HT1080 (cell line): Measurements from ENCODE around the gene NTSR1. TPM values are rescaled to one million over a fixed set of nuclear protein-coding genes. Genes with fewer than 3 reads are reported as not detected.

ENCODE experiments used
- DNase-seq: peaks from one replicate; pipeline ENCODE4 v3.0.0-alpha.2; 2015; ENCODE audit warnings: low read depth
- total RNA-seq: library from RNA; depleted of rRNA; stranded (reverse); fragments of >200 nt; shearing (Covaris generic); gene quantifications from 2 replicates; pipeline ENCODE4 v1.2.3, GENCODE V29; 2014

The NTSR1 gene
- total RNA-seq, 1 experiment from 2014 or later, result 0.19 TPM

DNA sequence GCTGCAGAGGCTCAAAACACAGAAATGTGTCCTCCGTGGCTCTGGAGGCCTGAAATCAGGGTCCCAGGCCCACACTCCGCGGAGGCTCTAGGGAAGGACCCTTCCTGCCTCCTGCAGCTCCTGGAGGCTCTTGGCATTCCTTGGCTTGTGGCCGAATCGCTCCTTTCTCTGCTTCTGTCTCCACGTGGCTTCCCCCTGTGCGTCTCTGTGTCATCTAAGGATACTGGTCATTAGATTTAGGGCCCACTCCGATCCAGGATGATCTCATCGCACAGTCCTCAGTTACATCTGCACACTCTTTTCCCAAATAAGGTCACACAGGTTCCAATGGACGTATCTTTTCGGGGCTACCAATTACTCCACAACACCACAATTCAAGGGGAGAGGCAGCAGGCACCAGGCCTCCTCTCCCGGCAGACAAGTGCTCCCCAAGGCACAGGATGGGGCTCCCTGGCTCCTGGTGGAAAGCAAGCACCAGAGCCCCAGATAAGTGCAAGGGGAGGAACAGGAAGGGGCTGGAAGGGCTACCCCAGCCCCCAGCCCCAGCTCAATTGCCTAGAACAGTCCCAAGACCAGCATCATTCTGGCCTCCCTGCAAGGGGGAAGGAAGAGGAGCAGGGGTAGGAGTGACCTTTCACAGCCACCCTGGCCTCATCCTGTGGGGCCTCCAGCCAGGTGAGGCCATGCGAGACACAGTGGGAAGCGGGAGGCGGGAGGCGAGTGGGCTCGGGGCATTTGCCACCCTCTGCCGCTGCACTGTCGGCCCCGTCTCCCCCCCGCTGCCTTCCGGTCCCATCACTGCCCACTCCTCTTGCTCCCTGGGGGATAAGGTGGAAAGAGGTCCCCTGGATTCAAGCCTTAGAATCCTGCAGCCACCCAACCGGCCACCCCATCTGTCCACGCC is 16.3 kb downstream of the NTSR1 start:
- DNase-seq, result no peak

DNA sequence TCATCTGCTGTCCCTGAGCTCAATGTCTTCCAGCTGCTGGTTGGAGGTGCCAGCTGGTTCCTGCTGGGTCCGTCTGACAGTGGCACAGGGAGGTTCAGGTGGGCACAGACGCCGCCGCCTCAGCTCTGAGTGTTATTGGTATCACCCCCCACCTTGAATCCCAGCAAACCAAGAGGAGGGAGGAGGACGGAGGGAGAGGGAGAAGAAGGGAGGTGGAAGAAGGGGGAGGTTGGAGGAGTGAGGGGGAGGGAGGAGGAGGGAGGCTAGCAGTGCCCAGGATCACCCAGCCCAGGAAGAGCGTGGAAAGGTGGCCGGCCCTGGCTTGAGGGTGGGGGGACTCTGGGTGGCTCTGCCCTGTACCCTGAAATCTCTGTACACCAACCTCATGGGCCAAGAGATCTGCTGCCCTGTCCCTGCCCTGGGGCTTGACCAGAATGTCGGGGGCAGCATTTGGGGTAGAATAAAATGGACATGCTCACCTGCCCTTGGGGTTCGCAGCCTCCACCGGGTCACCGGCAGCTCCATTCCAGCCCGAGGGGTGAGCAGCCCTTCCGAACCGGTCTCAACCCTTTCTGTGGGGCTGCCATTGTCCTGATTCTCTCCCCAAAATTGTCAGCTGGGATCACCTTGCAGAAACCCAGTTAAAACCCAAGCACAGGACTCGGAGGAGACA is 17.1 kb downstream of the NTSR1 start:
- no peak for DNase-seq

DNA sequence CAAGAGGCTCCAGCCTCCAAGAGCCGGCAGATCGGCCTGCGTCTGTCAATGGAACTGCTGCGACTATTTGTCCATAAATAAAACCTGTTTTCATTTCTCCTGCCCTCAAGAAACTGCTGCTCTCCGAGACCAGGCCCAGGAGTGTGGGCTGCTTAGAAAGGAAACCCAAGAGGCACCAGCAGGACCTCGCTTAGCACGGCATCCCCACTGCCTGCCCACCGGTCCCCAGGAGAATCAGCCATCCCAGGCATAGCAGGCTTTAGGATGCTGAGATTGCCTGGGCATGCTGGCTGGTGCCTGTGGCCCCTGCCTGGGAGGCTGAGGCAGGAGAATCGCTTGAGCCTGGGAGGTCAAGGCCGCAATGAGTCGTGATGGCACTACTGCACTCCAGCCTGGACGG is 17.6 kb downstream of the NTSR1 start:
- no peak for DNase-seq

DNA sequence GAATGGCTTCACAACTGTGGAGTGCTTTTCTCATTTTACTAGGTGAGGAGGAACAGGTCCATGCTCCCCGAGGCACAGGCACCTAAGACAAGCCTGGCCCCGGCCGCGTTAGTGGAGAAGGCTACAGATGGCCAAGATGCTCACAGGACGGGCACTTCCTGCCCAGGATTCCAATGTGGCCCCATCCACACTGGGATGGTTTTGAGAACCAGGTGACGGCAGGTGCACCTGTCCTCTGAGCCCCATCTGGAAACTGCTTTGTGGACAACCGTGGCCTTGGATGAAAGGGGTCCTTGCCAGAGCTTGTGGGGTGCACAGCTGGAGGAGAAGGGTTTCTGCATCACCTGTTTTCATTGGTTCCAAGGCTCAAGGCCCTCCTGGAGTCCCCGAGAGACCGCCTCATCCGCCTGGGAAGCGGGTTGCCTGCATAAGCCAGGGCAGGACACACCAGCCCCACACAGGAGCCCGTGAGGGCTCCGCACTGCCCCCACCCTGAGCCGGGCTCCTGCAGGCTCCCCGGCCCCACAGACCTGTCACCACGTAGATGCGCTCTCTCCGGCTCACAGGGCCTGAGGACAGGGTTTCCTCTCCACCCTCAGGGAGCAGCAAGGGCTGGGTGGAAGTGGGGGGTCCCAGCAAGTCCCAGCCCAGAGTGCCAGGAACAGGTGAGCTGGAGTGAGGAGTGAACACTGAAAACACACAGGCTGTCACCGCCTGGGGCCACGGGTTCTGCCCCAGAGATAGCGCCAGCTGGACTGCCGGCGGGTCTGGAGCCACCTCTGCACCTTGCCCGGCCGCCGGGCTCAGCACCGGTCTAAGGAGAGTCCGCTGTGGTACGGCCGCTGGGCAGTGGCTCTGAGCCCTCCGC is 18.3 kb downstream of the NTSR1 start:
- no peak for DNase-seq

DNA sequence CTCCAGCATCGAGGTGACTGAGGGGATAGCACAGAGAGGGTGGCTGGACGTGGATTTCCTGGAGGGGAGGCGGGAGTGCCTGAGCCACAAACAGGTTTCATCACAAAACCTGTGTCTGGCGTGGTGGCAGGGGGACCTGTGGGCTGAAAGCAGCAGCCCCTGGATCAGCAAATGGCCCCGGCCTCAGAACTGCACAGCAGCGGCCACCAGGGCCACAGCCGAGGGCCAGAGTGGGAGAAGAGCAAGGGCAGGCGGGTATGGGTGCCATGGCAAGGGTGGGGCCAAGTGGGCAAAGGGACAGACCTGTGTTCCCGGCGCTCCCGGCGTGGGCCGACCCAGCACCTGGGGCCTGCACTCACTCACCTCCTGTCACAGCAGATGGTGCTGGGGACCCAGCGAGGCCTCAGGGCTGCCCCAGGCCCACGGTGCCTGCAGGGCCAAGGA is 19.0 kb downstream of the NTSR1 start:
- no peak for DNase-seq

DNA sequence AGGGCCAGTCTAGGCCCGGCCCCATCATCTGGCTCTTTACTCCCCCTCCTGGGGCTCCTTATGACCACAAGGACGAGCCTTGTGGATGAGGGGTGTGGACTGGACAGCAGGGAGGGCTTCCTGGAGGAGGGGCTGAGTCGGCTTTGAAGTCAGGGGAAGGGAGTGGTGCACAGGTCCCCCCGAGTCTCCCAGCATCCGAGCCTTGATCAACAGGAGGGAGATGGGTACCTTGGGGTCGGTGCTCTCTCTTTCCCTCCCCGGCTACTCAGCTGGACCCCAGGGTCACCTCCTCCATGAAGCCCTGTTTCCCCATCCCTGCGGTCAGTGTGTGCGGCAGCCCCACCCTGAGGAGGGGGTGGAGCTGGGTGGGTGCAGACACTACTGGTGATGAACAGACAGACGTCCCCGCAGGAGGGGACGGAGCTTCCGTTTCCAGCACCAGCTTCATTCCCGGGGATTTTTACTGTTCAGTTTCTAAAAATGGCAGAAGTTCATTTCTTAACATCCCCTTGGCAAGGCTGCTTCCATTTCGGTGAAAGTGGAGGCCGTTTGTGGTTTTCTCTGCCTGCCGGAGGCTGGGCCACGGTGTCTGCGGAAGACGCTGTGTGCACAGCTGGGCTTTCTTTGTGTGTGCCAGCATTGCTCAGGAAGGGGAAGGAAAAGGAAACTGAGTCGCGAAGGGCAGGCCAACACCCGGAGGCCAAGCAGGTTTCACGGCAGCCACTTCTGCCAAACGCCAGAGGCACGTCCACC is 19.6 kb downstream of the NTSR1 start:
- DNase-seq, result no peak

DNA sequence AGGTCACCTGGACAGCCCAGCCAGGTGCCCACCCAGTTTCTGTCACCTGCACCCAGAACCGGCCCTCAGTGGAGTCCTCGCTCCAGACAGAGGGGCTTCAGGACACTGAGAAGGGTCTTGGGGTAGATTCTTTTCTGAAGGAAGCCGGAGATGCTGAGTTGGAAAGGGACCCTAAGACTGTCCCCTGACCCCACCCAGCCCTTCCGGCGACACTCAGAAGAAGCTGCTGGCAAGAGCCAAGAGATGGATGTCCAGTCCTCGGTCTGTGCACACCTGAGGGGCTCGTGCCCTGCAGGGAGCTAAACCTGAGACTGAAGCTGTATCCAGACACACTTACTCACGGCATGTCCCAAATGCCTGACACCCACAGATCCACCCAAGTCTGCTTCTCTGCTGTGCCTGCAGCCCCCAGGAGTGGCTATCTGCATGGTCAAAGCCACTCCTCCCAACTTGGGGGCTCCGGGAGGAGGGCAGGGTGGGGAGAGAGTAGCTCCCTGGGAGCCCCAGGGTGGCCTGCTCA is 20.2 kb downstream of the NTSR1 start:
- DNase-seq, result no peak

DNA sequence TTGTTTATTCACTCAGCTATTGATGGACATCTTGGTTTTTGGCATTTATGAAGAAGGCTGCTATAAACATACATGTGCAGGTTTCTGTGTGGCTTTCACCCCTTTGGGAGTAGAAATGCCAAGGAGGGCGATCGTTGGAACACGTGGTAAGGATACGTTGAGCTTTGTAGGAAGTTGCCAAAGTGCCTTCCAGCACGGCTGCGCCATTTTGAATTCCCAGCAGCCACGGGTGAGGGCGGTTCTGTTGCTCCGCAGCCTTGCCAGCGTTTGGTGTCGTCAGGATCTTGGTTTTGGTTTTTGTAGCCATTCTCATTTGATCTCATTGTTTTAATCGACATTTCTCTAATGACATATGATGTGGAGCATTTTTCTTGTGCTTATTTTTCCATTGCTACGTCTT is 21.8 kb downstream of the NTSR1 start:
- no peak for DNase-seq

DNA sequence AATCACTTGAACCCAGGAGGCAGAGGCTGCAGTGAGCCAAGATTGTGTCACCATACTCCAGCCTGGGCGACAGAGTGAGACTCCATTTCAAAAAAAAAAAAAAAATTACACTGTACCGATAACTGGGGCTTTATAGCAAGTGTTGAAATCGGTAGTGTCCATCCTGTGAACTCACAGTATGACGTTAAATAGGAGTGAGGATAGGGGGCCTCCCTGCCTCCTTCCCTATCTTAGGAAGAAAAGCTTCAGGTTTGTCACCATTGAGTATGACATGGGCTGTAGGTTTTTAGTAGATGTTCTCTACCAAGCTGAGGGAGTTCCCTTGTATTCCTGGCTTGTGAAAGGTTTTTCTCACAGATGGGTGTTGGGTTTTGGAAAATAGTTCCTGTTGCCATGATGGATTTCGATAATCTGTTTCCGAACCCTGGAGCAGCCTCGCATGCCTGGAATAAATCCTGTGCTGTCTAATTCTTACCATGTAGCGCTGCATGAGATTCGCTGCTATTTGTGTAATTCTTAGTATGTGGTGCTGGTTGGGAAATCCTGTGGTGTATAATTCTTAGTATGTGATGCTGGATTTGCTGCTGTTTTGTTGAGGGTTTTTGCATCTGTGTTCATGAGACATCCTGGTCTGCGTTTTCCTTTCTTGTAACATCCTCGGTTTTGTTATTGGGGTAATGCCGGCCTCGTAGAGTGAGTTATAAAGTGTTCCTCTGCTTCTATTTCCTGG is 23.6 kb downstream of the NTSR1 start:
- DNase-seq, result no peak

DNA sequence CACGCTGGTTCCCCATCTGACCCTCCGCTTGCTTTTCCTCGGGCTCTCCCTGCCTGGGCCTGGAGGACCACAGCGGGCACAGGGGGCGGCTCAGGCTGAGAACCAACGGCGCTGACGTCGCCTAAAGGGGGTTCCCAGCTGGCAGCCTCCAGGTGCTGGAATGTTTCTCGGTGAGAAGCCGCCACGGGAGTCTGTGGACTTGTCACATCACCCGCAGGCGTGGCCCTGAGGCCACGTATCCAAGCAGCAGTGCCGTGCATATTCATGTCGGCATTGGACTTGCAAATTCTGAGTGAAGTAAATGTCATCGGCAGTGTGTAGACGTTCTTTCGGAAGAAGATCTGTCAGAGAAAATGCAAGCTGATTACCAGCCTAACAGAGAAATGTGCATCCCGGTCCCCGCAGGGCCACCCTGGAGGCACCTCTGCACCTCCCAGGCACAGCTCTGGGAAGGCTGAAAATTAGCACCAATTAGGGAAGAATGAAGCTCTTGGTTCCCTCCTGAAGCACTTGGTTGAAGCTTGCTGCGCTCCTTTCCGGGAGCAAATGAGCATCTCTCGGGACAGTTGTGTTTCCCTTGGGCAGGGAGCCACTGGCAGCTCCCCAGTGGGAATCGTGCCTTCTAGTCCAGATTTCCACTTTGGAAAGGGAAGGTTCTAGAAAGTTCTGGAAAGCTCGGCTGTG is 24.3 kb downstream of the NTSR1 start:
- no peak for DNase-seq

DNA sequence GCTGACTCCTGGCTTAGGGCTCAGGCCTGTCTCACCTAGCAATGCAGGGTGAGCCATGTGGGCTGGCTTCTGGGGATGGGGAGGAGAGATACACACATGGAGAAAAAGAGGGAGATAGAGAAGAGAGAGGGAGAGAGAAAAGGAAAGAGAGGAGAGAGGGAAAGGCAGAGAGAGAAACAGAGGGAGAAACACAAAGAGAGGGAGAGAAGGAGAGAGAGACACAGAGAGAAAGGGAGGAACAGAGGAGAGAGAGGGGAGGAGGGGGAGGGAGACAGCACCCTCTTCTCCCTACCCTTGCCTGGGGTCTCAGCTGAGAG is 24.8 kb downstream of the NTSR1 start:
- no peak for DNase-seq

DNA sequence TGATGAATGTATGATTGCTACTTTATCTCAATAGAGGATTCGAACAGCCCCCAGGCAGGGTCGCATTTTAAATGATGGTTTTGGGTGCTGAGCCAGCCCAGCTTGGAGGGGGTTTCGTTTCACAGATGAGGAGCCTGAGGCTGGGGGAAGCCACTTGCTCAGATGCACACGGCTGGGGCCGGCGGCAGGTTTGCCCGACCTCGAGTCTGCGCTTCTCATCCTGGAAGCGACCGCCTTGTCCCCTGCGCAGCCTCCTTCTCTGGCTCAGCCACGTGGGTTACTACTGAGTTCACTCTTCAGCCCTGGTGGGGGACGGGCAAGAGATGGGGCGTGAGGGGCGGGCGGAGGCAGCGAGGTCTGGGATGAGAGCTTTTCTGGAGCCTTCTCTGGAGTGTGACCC is 25.3 kb downstream of the NTSR1 start:
- no peak for DNase-seq

DNA sequence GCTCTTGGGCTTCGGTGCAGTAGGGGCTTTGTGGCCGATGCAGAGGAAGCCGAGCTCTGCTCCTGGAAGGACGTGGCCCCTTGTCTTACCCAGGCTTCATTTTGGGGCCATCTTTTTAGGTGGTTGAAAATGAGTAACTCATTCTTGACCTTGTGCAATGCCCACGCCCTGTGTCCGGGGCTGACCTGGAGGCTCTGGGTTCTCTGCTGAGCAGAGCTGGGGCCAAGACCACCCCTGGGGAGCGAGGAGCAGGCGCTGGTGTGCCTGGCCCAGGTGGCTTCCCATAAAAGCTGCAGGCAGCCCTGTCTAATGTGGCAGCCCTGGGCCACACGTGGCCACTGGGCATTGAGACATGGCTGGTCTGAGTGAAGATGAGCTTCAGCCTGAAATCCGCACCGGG is 25.7 kb downstream of the NTSR1 start:
- no peak for DNase-seq

DNA sequence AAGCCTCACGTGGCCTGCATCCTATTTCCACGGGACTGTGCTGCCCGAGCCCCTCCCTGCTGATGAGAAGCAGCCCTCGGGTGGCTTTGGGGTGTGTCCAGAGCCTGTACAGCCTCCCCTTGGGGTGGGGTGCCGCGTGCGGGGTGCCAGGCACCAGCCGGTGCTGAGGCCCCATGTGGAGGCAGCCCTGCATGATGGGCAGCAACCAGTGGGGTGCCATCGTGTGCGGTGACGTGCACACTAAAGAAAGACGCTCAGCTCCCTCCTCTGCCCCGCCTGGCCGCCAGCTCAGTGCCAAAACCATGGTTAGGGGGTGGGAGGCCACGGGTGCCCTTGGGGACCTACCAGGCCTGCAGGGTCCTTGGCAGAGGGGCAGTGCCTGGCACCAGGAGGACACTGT is 26.2 kb downstream of the NTSR1 start:
- no peak for DNase-seq

DNA sequence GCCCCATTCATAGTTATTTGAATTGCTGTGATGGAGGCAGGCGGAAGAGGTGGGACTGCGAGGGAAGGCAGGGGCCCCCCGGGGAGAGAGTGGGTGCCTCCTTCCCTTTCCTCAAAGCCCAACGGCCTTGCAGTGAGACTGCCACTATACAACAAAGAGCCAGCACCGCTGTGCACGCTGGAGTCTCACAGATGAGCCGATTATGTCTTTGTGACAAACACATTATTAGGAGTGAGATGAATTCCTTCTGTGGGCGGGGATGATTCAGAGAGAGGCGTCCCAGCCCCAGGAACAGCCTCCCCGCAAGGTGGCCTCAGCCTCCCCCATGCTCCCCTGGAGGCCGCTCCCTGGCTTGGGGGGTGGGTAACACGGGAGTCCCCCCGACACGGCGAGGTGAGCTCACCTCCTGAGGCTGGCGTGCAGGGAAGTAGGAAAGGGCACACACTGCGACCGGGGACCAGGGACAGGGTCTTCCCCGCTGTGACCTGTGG is 26.7 kb downstream of the NTSR1 start:
- DNase-seq, result no peak

DNA sequence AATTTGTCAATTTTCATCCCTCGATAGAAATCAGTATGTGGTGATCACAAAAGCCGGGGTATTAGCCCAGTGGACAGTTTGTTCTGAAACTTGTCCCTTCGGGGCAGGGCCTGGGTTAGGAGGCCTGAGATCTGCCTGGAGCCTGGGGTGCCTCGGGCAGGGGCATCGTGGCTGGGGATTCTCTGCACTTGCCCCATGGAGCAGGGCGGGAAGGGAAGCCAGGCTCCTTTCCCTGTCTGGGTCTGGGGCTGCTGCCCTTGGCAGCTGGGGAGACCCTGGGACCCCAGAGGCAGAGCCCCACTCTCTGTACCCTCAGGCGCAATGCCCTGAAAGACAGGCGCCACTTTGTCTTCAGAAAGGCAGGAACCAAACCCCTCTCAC is 27.4 kb downstream of the NTSR1 start:
- DNase-seq, result no peak

DNA sequence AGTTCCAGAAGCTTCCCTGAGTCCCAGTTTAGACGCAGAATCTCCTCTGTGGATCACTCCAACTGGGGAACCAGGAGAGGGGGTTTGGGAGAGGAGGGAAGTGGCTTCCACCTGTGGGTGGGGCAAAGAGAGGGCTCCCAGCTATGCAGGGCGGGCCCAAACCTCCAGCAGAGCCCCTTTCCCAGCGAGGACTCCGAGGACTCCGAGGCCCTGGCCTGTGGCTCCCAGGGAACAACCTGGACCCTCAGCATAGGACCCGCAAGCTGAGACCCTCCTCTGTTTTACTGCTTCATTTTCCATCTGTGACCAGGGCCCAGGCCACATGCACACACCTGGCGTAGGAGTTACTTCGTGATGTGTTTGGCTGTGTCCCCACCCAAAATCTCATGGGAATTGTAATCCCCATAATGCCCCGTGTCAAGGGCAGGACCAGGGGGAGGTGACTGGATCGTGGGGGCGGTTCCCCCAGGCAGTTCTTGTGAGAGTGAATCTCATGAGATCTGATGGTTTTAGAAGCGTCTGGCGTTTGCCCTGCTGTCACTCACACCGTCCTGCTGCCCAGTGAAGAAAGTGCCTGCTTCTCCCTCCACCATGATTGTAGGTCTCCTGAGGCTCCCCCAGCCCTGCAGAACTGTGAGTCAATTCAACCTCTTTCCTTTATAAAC is 27.9 kb downstream of the NTSR1 start:
- no peak for DNase-seq

DNA sequence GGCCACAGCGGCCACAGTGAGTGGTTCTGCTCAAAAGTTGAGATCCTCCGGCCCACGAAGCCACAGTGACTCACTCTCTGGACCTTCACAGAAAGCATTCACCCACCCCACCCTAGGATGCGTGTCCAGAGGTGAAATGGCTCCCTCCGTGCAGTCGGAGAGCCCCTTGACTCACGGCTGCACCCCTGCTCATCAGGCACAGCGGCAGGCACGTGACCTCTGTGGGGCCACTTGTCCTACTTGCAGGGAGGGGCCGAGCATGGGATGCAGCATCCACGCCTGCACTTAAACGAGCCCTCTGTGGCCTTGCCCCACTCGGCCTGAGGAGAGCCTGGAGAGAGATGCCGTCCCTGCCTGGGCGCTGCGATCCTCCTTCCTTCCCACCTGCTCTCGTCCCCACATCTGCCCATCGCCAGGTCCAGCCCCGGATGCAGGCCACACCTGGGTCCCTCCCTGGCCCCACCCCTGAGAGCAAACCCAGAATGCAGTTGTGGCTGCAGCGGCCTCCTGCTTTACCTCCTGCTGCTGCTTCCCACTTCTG is 28.7 kb downstream of the NTSR1 start:
- no peak for DNase-seq
